GM12875 (cell line): Measurements from ENCODE around the gene LACRT.

Source experiments
- H3K4me3 ChIP-seq: one replicate; pipeline ENCODE4 v1.5.1; 2011; ENCODE audit warnings: low read depth, low read length, control low read depth
- CTCF ChIP-seq: IDR thresholded peaks from 2 replicates; pipeline ENCODE4 v1.5.1; 2011; ENCODE audit warnings: low read depth, mild to moderate bottlenecking, control low read depth, inconsistent platforms, low read length, moderate library complexity, borderline replicate concordance; ENCODE audit not compliant: insufficient read depth

The LACRT gene

GRCh38 chr12:54625598-54625997 is 9.1 kb downstream of the LACRT start:
- TF ChIP-seq CTCF = no peak
- H3K4me3 ChIP-seq = no peak overlapping the region

- H3K4me3 ChIP-seq = no peak overlapping the region
- no peak for TF ChIP-seq CTCF
Measured at GRCh38 chr12:54624315-54625279, 10.1 kb downstream of the LACRT start.

GRCh38 chr12:54622463-54623183 is 12.1 kb downstream of the LACRT start:
- TF ChIP-seq CTCF = 0 out of 2 replicates have a peak, but pooled peaks have one; percentile 14
- H3K4me3 ChIP-seq = no peak overlapping the region

- TF ChIP-seq CTCF = no peak
- no peak overlapping the region for H3K4me3 ChIP-seq
Measured at GRCh38 chr12:54616933-54617680, 17.6 kb downstream of the LACRT start.

GRCh38 chr12:54612225-54612750 is 22.4 kb downstream of the LACRT start:
- H3K4me3 ChIP-seq = no peak overlapping the region
- TF ChIP-seq CTCF = no peak

- no peak overlapping the region for H3K4me3 ChIP-seq
- no peak for TF ChIP-seq CTCF
Measured at GRCh38 chr12:54611715-54612149, 23.0 kb downstream of the LACRT start.
